Skeletal muscle tissue (tissue), 4 donors: Measurements from ENCODE around the gene MCTP1. TPM values are rescaled to one million over a fixed set of nuclear protein-coding genes. Genes with fewer than 3 reads are reported as not detected.

ENCODE experiments used
- H3K27ac ChIP-seq: one replicate; pipeline ENCODE4 v1.7.0; 2013; ENCODE audit warnings: mild to moderate bottlenecking, low read depth, low read length, inconsistent platforms
- H3K27me3 ChIP-seq, 3 donors: one replicate each; pipeline ENCODE4 v1.7.0; 2013; ENCODE audit warnings: low read length in 3 of 3; ENCODE audit not compliant: control insufficient read depth in 3 of 3, insufficient read depth in 3 of 3
- H3K36me3 ChIP-seq, 3 donors: one replicate each; pipeline ENCODE4 v1.7.0; 2013; ENCODE audit warnings: low read length in 3 of 3; ENCODE audit not compliant: control insufficient read depth in 3 of 3, insufficient read depth in 3 of 3
- H3K4me1 ChIP-seq, 3 donors: one replicate each; pipeline ENCODE4 v1.7.0; 2013; ENCODE audit warnings: low read length in 3 of 3, mild to moderate bottlenecking in 3 of 3; ENCODE audit not compliant: control insufficient read depth in 3 of 3, insufficient read depth in 3 of 3
- H3K4me3 ChIP-seq, 3 donors: one replicate each; pipeline ENCODE4 v1.7.0; 2013; ENCODE audit warnings: low read length in 3 of 3
- H3K9ac ChIP-seq, 3 donors: one replicate each; pipeline ENCODE4 v1.7.0; 2013; ENCODE audit warnings: low read length in 3 of 3, mild to moderate bottlenecking in 3 of 3, moderate library complexity in 2 of 3, low read depth in 1 of 3
- H3K9me3 ChIP-seq, 3 donors: one replicate each; pipeline ENCODE4 v1.7.0; 2013; ENCODE audit warnings: low read length in 3 of 3; ENCODE audit not compliant: control insufficient read depth in 3 of 3
- total RNA-seq: library from RNA; depleted of rRNA; stranded (reverse); fragments of >200 nt; gene quantifications from one replicate; pipeline ENCODE4 v1.2.3, GENCODE V29; 2014
- donor health status: Osteomylitis.

MCTP1 gene
- total RNA-seq, 1 donor from 2014 or later: 20.4 TPM

DNA sequence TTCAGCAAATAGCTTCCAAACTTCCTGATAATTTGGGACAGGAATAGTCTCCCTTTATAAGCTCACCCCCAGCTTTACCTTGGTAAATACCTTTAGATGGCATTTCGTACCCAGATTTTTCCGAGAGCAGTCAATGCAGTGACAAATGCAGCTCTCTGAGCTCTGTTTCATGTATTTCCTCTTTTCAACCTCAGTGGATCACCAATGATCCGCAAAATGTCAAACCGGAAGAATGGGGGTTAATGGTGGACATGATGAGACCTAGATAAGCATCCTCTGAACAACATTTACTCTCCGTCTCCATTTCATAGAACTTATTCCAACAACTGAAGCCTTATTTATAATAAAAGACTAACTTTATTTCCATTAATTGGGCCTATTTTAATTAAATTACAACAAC is 227.3 kb downstream of the MCTP1 start:
- no peak overlapping the region for H3K27ac ChIP-seq
- no peaks in the 10 kb centered on the region for H3K9me3 ChIP-seq
- no peak overlapping the region for H3K9ac ChIP-seq
- H3K36me3 ChIP-seq: no peaks in the 10 kb centered on the region
- H3K27me3 ChIP-seq: no peaks in the 10 kb centered on the region
- H3K4me3 ChIP-seq: no peak overlapping the region
- no peaks in the 10 kb centered on the region for H3K4me1 ChIP-seq

DNA sequence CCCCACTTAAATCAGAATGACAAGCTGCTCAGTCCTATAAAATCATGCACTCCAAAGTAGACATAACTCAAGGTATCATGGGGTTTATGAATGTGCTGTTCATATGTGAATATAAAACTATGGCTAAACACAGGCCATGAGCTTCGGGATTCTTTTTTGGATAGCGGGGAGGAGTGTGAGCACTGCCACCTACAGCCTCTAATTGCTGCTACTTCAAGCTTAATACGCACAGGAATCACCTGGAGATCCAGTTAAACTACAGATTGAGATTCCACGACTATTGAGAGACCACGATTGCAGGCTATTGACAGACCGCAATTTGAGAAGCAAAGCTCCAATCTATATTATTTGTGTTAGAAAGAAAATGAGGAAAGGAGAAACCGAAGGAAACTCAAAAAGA is 231.6 kb downstream of the MCTP1 start:
- Histone ChIP-seq H3K4me1 (no peaks in the 10 kb centered on the region), H3K4me3 (no peak overlapping the region), H3K9ac (no peak overlapping the region)

DNA sequence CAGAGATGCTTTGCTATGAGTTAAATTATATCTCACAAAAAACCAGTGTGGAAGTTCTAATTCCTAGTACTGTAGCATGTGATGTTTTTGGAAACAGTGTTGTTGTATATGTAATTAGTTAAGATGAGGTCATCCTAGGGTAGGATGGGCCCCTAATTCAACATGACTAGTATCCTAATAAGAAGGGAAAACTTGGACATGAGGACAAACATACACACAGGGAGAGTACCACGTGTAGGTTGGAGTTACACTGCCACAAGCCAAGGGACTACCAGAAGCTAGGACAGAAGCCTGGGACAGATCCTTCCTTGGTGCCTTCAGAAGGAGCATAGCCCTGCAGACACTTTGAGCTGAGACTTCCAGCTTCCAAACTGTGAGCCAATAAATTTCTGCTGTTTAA is 234.2 kb downstream of the MCTP1 start:
- no peaks in the 10 kb centered on the region for H3K27me3 ChIP-seq
- H3K9ac ChIP-seq: no peak overlapping the region
- H3K4me1 ChIP-seq: no peaks in the 10 kb centered on the region
- H3K36me3 ChIP-seq: no peaks in the 10 kb centered on the region
- no peak overlapping the region for H3K27ac ChIP-seq
- no peak overlapping the region for H3K4me3 ChIP-seq
- H3K9me3 ChIP-seq: no peaks in the 10 kb centered on the region

More for the DNA sequence above, 231.6 kb downstream of the MCTP1 start:
- no peak overlapping the region for H3K27ac ChIP-seq
- H3K27me3 ChIP-seq: no peaks in the 10 kb centered on the region
- H3K36me3 ChIP-seq: no peaks in the 10 kb centered on the region
- no peaks in the 10 kb centered on the region for H3K9me3 ChIP-seq

DNA sequence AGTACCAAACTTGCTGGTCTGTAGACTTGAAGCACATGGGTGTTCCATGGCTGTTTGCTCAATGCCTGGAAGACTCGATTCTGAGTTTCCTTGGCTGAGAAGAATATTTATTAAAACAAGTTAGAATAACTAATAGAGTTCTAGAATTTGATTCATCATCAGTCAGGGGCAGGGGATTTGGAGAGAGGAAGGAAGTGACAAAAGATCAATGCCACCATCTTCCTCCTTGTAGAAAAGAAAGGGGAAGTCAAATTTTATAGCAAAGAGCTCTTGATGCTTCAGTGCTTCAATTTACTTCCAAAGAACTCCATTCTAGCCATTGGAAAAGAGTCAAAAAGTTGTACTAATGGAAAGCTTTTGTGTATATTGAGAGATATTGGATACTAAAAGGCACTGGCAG is 236.3 kb downstream of the MCTP1 start:
- H3K36me3 ChIP-seq: no peaks in the 10 kb centered on the region
- H3K9me3 ChIP-seq: no peaks in the 10 kb centered on the region
- no peak overlapping the region for H3K9ac ChIP-seq
- peaks cover 0 to 3% (median 0%) of the 10 kb centered on the region in 3 donors for H3K4me1 ChIP-seq
- H3K27ac ChIP-seq: no peak overlapping the region
- H3K4me3 ChIP-seq: no peak overlapping the region
- no peaks in the 10 kb centered on the region for H3K27me3 ChIP-seq

DNA sequence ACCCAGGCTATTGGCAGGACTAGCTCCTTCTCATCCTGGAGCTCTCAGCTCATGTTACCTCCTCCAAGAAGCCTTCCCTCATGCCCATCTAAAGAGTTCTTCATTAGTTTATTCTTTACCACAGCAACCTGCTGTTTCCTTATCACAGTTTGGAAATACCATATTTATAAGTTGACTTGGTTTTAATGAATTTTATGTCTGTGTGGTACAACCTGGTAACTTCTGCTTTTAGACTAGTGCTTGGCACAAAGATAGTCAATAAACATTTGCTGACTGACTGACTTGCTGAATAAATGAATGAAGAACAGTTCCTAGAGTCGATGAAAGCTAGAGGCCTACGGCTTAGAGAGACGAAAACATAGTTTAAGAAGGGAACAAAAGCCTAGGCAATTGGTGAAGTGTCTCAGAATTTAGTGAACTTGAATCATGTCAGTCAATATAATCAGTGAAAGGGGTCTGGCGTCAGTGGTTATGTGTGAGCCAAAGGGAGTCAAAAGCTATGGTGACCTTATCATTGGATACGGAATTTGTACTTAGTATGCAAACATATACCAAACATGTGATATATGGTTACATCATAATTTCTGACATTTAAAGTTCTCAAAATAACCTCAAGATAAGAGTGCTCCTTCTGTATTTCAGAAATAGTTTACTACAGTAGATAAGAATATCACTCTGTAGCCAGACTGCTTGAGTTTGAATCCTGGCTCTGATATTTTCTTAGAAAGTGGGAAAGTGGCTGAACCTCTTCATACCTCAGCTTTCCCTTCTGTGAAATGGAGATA is 239.5 kb downstream of the MCTP1 start:
- no peaks in the 10 kb centered on the region for H3K27me3 ChIP-seq
- H3K4me3 ChIP-seq: no peak overlapping the region
- H3K36me3 ChIP-seq: no peaks in the 10 kb centered on the region
- H3K27ac ChIP-seq: no peak overlapping the region
- peaks cover 0 to 3% (median 0%) of the 10 kb centered on the region in 3 donors for H3K4me1 ChIP-seq
- H3K9me3 ChIP-seq: no peaks in the 10 kb centered on the region
- no peak overlapping the region for H3K9ac ChIP-seq

GRCh38 chr5:95044096-95044495 is 240.8 kb downstream of the MCTP1 start:
- no peak overlapping the region for H3K27ac ChIP-seq
- no peaks in the 10 kb centered on the region for H3K27me3 ChIP-seq
- no peaks in the 10 kb centered on the region for H3K36me3 ChIP-seq
- H3K9ac ChIP-seq: no peak overlapping the region
- no peak overlapping the region for H3K4me3 ChIP-seq
- H3K9me3 ChIP-seq: no peaks in the 10 kb centered on the region
- H3K4me1 ChIP-seq: peaks cover 0 to 3% (median 0%) of the 10 kb centered on the region in 3 donors

GRCh38 chr5:95043648-95044047 is 241.2 kb downstream of the MCTP1 start:
- Histone ChIP-seq H3K4me1 (peaks cover 0 to 3% (median 0%) of the 10 kb centered on the region in 3 donors), H3K9me3 (no peaks in the 10 kb centered on the region), H3K27ac (no peak overlapping the region), H3K4me3 (no peak overlapping the region), H3K27me3 (no peaks in the 10 kb centered on the region), H3K9ac (no peak overlapping the region), H3K36me3 (no peaks in the 10 kb centered on the region)

DNA sequence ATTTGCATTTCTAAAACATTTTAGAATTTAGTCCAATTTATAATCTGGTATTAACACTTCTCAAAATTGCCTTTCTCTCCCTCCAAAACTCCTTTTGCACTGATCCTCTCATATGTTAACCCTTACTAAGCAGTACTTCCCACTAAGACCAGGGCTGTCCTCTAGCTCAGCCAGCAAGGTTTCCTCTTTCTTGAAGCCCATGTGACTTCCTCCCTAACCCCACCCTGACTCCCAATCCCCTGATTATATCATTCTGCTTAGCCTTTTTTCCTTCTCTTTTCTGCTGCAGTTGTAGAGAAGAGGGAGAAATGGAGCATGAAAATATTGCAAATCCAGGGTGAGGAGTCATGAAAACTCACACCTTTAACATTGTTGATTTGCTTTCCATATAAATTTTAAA is 241.7 kb downstream of the MCTP1 start:
- H3K4me1 ChIP-seq: peaks cover 0 to 3% (median 0%) of the 10 kb centered on the region in 3 donors
- H3K36me3 ChIP-seq: no peaks in the 10 kb centered on the region
- H3K9ac ChIP-seq: no peak overlapping the region
- H3K4me3 ChIP-seq: no peak overlapping the region
- H3K27ac ChIP-seq: no peak overlapping the region
- no peaks in the 10 kb centered on the region for H3K27me3 ChIP-seq
- H3K9me3 ChIP-seq: no peaks in the 10 kb centered on the region

- Histone ChIP-seq H3K36me3 (no peaks in the 10 kb centered on the region), H3K27me3 (no peaks in the 10 kb centered on the region)
Measured at GRCh38 chr5:95042037-95042436, 242.9 kb downstream of the MCTP1 start.

GRCh38 chr5:95035891-95036685 is 248.8 kb downstream of the MCTP1 start:
- no peak overlapping the region for H3K9ac ChIP-seq
- no peak overlapping the region for H3K27ac ChIP-seq
- H3K9me3 ChIP-seq: peaks cover 0 to 3% (median 0%) of the 10 kb centered on the region in 3 donors
- no peaks in the 10 kb centered on the region for H3K27me3 ChIP-seq
- no peaks in the 10 kb centered on the region for H3K4me1 ChIP-seq
- no peaks in the 10 kb centered on the region for H3K36me3 ChIP-seq
- no peak overlapping the region for H3K4me3 ChIP-seq

More at GRCh38 chr5:95042037-95042436, 242.9 kb downstream of the MCTP1 start:
- no peak overlapping the region for H3K9ac ChIP-seq
- no peaks in the 10 kb centered on the region for H3K9me3 ChIP-seq
- peaks cover 0 to 3% (median 0%) of the 10 kb centered on the region in 3 donors for H3K4me1 ChIP-seq
- H3K27ac ChIP-seq: no peak overlapping the region
- no peak overlapping the region for H3K4me3 ChIP-seq
